Measurements from ENCODE around the gene ASB16. TPM values are rescaled to one million over a fixed set of nuclear protein-coding genes. Genes with fewer than 3 reads are reported as not detected.
A peak's percentile ranks its signal among the peaks of the same experiment; 100 is the strongest.
"Not testable (repeated sequence)": the region's sequence is repeated elsewhere in the genome, so short reads cannot be mapped to it uniquely, and the experiment has no call there.

The ASB16 gene
- total RNA-seq, 2 experiments from 2014 or later = 0.30 to 0.44 TPM

DNA sequence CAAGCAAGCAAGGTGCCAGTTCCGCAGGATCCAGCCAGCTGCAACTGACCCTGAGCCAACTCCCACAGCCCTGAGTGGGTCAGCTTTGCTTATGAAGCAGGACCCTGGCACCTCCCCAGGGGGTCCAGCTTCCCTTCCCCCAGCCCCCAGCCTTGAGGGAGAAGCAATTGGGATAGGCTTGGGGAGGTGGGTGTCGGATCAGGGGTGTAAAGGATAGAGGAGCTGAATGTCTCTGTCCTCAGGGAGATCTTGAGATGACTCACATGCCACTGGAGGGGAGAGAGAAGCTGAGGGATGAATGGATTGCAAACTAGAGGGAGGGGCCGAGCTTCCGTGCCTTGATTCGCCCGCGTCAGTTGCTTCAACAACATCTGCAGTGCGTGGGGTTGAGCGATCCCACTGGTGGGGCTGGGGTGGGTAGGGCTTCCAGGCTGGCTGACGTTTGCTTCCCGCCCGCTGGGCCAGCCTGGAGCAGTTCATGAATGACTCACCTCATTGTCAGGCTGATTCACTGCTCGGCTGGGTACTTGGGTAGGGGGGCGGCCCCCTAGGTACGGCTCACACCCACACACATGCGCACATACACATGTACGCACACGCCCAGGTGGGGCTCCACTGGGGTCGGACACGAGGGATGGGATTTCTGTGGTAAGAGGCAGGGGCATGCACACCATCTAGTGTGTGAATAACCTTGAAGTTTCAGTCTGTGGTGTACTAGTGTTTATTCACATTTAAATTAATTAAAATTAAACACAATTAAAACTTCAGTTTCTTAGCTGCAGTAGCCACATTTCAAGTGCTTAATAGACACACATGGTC is 32.4 kb upstream of the ASB16 start:
- no peak for DNase-seq (ENCODE audit: low spot score)
- Histone ChIP-seq H3K4me1 (ENCODE audit: insufficient read depth, low read length, poor library complexity, severe bottlenecking) (peaks cover 26% of the 10 kb centered on the region), H3K9me3 (ENCODE audit: low read length) (no peaks in the 10 kb centered on the region), H3K4me3 (ENCODE audit: low read depth, low read length, poor library complexity, severe bottlenecking) (no peak overlapping the region), H3K4me2 (ENCODE audit: low read length) (peak overlapping the region; percentile 27; the same call in 1 of the 2 replicates), H3K36me3 (ENCODE audit: insufficient read depth, low read length) (no peaks in the 10 kb centered on the region), H2AFZ (ENCODE audit: low read length) (peak overlapping the region; percentile 46), H4K20me1 (ENCODE audit: insufficient read depth, low read length) (no peaks in the 10 kb centered on the region), H3K79me2 (ENCODE audit: insufficient read depth, low read depth, low read length) (peaks cover 12% of the 10 kb centered on the region; the same call in 1 of the 2 replicates), H3K9me2 (ENCODE audit: insufficient read depth, low read length) (no peaks in the 10 kb centered on the region), H3K27ac (ENCODE audit: low read depth, low read length, poor library complexity, severe bottlenecking) (no peak overlapping the region)
- ChIA-PET POLR2A (no interaction called here), CTCF (ENCODE audit: unreplicated experiment) (no interaction called here)
- no peak for TF ChIP-seq EZH2phosphoT487 (IDR thresholded peaks at IDR 0.05; ENCODE audit: borderline replicate concordance, low read depth, low read length)
- TF ChIP-seq, protein P1, sequence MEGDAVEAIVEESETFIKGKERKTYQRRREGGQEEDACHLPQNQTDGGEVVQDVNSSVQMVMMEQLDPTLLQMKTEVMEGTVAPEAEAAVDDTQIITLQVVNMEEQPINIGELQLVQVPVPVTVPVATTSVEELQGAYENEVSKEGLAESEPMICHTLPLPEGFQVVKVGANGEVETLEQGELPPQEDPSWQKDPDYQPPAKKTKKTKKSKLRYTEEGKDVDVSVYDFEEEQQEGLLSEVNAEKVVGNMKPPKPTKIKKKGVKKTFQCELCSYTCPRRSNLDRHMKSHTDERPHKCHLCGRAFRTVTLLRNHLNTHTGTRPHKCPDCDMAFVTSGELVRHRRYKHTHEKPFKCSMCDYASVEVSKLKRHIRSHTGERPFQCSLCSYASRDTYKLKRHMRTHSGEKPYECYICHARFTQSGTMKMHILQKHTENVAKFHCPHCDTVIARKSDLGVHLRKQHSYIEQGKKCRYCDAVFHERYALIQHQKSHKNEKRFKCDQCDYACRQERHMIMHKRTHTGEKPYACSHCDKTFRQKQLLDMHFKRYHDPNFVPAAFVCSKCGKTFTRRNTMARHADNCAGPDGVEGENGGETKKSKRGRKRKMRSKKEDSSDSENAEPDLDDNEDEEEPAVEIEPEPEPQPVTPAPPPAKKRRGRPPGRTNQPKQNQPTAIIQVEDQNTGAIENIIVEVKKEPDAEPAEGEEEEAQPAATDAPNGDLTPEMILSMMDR (conservative IDR thresholded peaks at IDR 0.05; ENCODE audit: low read length) = no peak
- intact Hi-C loops (cut with micrococcal nuclease; ENCODE audit: unreplicated experiment) = no loop called here
- no TSS peak for BruUV-seq (replicated peaks)

DNA sequence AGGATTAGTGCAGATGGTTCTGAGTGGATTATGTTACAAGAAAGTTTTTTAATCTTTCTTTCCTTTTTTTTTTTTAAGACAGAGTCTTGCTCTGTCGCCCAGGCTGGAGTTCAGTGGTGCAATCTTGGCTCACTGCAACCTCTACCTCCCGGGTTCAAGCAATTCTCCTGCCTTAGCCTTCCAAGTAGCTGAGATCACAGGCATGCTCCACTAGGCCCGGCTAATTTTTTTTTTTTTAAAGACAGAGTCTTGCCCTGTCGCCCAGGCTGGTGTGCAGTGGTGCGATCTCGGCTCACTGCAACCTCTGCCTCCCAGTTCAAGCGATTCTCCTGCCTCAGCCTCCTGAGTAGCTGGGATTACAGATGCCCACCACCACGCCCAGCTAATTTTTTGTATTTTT is 26.6 kb upstream of the ASB16 start:
- H3K9me2 ChIP-seq (ENCODE audit: insufficient read depth, low read length); BruUV-seq (replicated peaks); H4K20me1 ChIP-seq (ENCODE audit: insufficient read depth, low read length); DNase-seq (ENCODE audit: low spot score); H2AFZ ChIP-seq (ENCODE audit: low read length); CTCF ChIA-PET (ENCODE audit: unreplicated experiment); H3K4me3 ChIP-seq (ENCODE audit: low read depth, low read length, poor library complexity, severe bottlenecking); H3K27ac ChIP-seq (ENCODE audit: low read depth, low read length, poor library complexity, severe bottlenecking); H3K9me3 ChIP-seq (ENCODE audit: low read length); H3K4me2 ChIP-seq (ENCODE audit: low read length): not testable (repeated sequence)
- intact Hi-C loops (cut with micrococcal nuclease; ENCODE audit: unreplicated experiment) = loop anchor here (5.0 kb wide), 3 partner anchors 43 to 203 kb away; partner anchors contain the start of genes GRN and TMUB2
- Histone ChIP-seq H3K79me2 (ENCODE audit: insufficient read depth, low read depth, low read length) (peaks cover 19% of the 10 kb centered on the region; the same call in 1 of the 2 replicates), H3K36me3 (ENCODE audit: insufficient read depth, low read length) (peaks cover 41% of the 10 kb centered on the region), H3K4me1 (ENCODE audit: insufficient read depth, low read length, poor library complexity, severe bottlenecking) (peaks cover 14% of the 10 kb centered on the region)
- POLR2A ChIA-PET = interaction anchor here (0.6 kb wide), 1 partner anchor 200 kb away, joined by 3 read pairs; no protein-coding TSS in a partner anchor

DNA sequence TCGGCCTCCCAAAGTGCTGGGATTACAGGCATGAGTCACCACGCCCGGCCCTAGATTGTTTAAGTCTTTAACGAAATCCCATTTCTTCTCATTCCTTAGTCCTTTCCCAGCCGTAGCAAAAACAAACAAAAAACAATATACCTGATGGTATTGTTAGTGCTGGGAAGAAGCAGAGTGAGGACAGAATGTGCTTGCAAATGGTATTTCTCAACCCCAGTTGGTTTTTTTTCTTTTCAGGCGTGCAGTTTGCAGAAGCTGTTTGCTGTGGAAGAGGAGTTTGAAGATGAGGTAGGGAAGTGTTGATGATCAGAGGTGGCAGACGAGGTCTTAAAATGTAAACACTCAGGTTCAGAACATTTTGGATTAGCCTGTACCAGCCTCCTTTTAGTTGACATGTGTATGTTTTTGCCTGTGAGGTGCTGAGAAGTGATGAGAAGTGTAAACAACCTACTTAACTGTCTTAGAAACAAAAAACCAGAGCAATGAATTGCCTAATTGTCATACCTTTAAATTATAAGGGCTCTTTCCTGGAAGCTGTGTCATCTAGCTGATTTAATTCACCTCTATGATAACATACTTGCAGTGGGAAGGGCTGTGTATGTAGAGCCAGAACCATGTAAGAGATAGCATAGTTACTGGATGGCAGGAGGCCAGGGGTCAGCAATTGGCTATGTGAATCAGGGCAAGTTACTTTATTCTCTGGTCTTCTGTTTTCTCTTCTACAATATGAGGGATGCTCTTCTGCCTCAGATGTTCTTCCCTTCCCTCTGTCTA is 25.4 kb upstream of the ASB16 start:
- BruUV-seq (replicated peaks) = TSS peak; percentile 41
- CTCF ChIA-PET (ENCODE audit: unreplicated experiment) = no interaction called here
- no peak overlapping the region for H3K4me2 ChIP-seq (ENCODE audit: low read length)

More for the DNA sequence above, 25.4 kb upstream of the ASB16 start:
- peaks cover 51% of the 10 kb centered on the region for H3K36me3 ChIP-seq (ENCODE audit: insufficient read depth, low read length)
- TF ChIP-seq EZH2phosphoT487 (IDR thresholded peaks at IDR 0.05; ENCODE audit: borderline replicate concordance, low read depth, low read length) = no peak
- TF ChIP-seq, protein P1 (conservative IDR thresholded peaks at IDR 0.05; ENCODE audit: low read length) = no peak
- intact Hi-C loops (cut with micrococcal nuclease; ENCODE audit: unreplicated experiment) = loop anchor here (5.0 kb wide), 3 partner anchors 42 to 202 kb away; partner anchors contain the start of genes GRN and TMUB2
- no peak overlapping the region for H2AFZ ChIP-seq (ENCODE audit: low read length)
- H3K4me3 ChIP-seq (ENCODE audit: low read depth, low read length, poor library complexity, severe bottlenecking) = no peak overlapping the region
- no peak overlapping the region for H3K27ac ChIP-seq (ENCODE audit: low read depth, low read length, poor library complexity, severe bottlenecking)
- peaks cover 14% of the 10 kb centered on the region for H3K4me1 ChIP-seq (ENCODE audit: insufficient read depth, low read length, poor library complexity, severe bottlenecking)
- DNase-seq (ENCODE audit: low spot score) = no peak
- peaks cover 21% of the 10 kb centered on the region; the same call in 1 of the 2 replicates for H3K79me2 ChIP-seq (ENCODE audit: insufficient read depth, low read depth, low read length)
- no peaks in the 10 kb centered on the region for H3K9me3 ChIP-seq (ENCODE audit: low read length)
- POLR2A ChIA-PET = interaction anchor here (0.9 kb wide), 1 partner anchor 26 kb away, joined by 3 read pairs; no protein-coding TSS in a partner anchor
- H3K9me2 ChIP-seq (ENCODE audit: insufficient read depth, low read length) = no peaks in the 10 kb centered on the region
- H4K20me1 ChIP-seq (ENCODE audit: insufficient read depth, low read length) = no peaks in the 10 kb centered on the region
